Caco-2 (cell line): ENCODE measurements around the gene CTIF. TPM values are rescaled to one million over a fixed set of nuclear protein-coding genes. Genes with fewer than 3 reads are reported as not detected.

Experiments used
- BruUV-seq: library from RNA; stranded (reverse); fragments of 400-500 nt; replicated peaks from 2 replicates; lab custom pipeline; 2021; lab: Mats Ljungman, UMichigan
- CTCF ChIA-PET: fragments of 300-600 bp; sonication (Branson Sonifier 250); formaldehyde crosslinking; loops from one replicate; lab custom pipeline; 2022; ENCODE audit warnings: antibody characterized with exemption; lab: Charles Lee
- POLR2A ChIA-PET: fragments of 300-600 bp; sonication (Branson Sonifier 250); formaldehyde crosslinking; loops from one replicate; lab custom pipeline; 2022; ENCODE audit warnings: antibody characterized with exemption; lab: Charles Lee
- DNase-seq, 2 experiments: peaks; one replicate each; pipeline versions ENCODE4 v3.0.0 to v3.0.0-alpha.2; 2020 to 2022
- H3K27me3 ChIP-seq: replicated peaks from 2 replicates; pipeline ENCODE4 v1.6.0; 2011; ENCODE audit warnings: low read length; ENCODE audit not compliant: control insufficient read depth, insufficient read depth
- H3K36me3 ChIP-seq: 2 replicates; pipeline ENCODE4 v1.5.1; 2011; ENCODE audit warnings: low read length; ENCODE audit not compliant: control insufficient read depth, insufficient read depth
- H3K4me1 ChIP-seq: fragments of 250-450 bp; sonication (Bioruptor Pico); 2 replicates; pipeline ENCODE4 v1.5.1; 2020; ENCODE audit warnings: mild to moderate bottlenecking
- H3K4me3 ChIP-seq: 2 replicates; pipeline ENCODE4 v1.5.1; 2011; ENCODE audit warnings: low read depth, mild to moderate bottlenecking, control low read depth, low read length
- H3K9me3 ChIP-seq: fragments of 250-450 bp; sonication (Bioruptor Pico); 2 replicates; pipeline ENCODE4 v1.5.1; 2020; ENCODE audit warnings: mild to moderate bottlenecking, moderate library complexity
- H3K27ac Mint-ChIP-seq: one replicate; pipeline ENCODE4 v1.8.0; 2022; ENCODE audit warnings: mixed read lengths; ENCODE audit not compliant: unreplicated experiment
- H3K27me3 Mint-ChIP-seq: one replicate; pipeline ENCODE4 v1.8.0; 2022; ENCODE audit warnings: mixed read lengths; ENCODE audit not compliant: insufficient read depth, unreplicated experiment
- H3K36me3 Mint-ChIP-seq: one replicate; pipeline ENCODE4 v1.8.0; 2022; ENCODE audit warnings: mild to moderate bottlenecking, mixed read lengths; ENCODE audit not compliant: insufficient read depth, unreplicated experiment
- H3K4me1 Mint-ChIP-seq: one replicate; pipeline ENCODE4 v1.8.0; 2022; ENCODE audit warnings: low read depth, mixed read lengths; ENCODE audit not compliant: unreplicated experiment
- H3K4me3 Mint-ChIP-seq: one replicate; pipeline ENCODE4 v1.8.0; 2022; ENCODE audit warnings: mild to moderate bottlenecking, moderate library complexity, mixed read lengths; ENCODE audit not compliant: unreplicated experiment
- H3K9me3 Mint-ChIP-seq: one replicate; pipeline ENCODE4 v1.8.0; 2022; ENCODE audit warnings: mixed read lengths; ENCODE audit not compliant: unreplicated experiment
- intact Hi-C: fragments of 100-400 bp; cut with micrococcal nuclease; formaldehyde crosslinking; loops from one replicate; pipeline ENCODE4 v1.10.0; 2022; ENCODE audit not compliant: unreplicated experiment
- total RNA-seq: library from RNA; stranded (reverse); gene quantifications from 2 replicates; pipeline ENCODE4 v1.2.3, GENCODE V29; 2022
- TF ChIP-seq, protein P1 (sequence below), 2 experiments: fragments of 200-600 bp in 1 of 2; IDR thresholded peaks; 1 replicate in 1 of 2; 2 replicates in 1 of 2; pipeline versions ENCODE4 v1.5.1 to v1.8.0; 2011 to 2022; ENCODE audit warnings: antibody characterized with exemption in 1 of 2, control low read depth in 1 of 2, inconsistent platforms in 1 of 2, low read depth in 1 of 2, low read length in 1 of 2, mild to moderate bottlenecking in 1 of 2, moderate library complexity in 1 of 2; ENCODE audit not compliant: insufficient read depth in 1 of 2, severe bottlenecking in 1 of 2, unreplicated experiment in 1 of 2

The CTIF gene
- total RNA-seq, 1 experiment from 2014 or later, result 19.9 TPM

DNA sequence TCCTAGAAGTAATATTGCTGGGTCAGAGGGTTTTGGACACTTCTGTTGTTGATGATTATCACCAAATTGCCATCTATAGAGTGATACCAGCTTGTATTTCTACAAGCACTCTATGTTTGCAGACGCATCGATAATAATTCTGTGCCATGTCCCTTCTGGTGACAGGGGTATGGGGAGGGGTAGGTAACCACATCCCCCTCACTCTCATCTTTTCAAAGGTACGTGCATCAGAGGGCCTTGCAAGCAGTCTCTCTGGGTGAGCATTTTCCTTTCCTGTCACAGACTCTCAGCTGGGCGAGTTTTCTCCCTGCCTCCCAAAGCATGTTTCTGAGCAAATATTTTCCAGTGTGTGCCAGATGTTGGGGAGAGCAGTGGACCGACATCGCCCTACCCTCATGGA lies 314.0 kb downstream of the CTIF start:
- Histone ChIP-seq H3K27me3 (no peaks in the 10 kb centered on the region), H3K36me3 (no peaks in the 10 kb centered on the region), H3K4me3 (no peak overlapping the region), H3K9me3 (no peaks in the 10 kb centered on the region), H3K4me1 (no peaks in the 10 kb centered on the region)
- Mint-ChIP-seq H3K27ac (no peak overlapping the region), H3K36me3 (peaks cover 7% of the 10 kb centered on the region), H3K27me3 (no peaks in the 10 kb centered on the region), H3K4me3 (no peak overlapping the region), H3K4me1 (no peaks in the 10 kb centered on the region), H3K9me3 (no peaks in the 10 kb centered on the region)
- no peak for DNase-seq
- intact Hi-C loops, result no loop called here
- POLR2A ChIA-PET, result no interaction called here
- TF ChIP-seq, protein P1, sequence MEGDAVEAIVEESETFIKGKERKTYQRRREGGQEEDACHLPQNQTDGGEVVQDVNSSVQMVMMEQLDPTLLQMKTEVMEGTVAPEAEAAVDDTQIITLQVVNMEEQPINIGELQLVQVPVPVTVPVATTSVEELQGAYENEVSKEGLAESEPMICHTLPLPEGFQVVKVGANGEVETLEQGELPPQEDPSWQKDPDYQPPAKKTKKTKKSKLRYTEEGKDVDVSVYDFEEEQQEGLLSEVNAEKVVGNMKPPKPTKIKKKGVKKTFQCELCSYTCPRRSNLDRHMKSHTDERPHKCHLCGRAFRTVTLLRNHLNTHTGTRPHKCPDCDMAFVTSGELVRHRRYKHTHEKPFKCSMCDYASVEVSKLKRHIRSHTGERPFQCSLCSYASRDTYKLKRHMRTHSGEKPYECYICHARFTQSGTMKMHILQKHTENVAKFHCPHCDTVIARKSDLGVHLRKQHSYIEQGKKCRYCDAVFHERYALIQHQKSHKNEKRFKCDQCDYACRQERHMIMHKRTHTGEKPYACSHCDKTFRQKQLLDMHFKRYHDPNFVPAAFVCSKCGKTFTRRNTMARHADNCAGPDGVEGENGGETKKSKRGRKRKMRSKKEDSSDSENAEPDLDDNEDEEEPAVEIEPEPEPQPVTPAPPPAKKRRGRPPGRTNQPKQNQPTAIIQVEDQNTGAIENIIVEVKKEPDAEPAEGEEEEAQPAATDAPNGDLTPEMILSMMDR (IDR thresholded peaks at IDR 0.05; ENCODE audit: insufficient read depth in 1 of 2, low read depth in 1 of 2, low read length in 1 of 2, severe bottlenecking in 1 of 2, unreplicated experiment in 1 of 2), result no peak
- CTCF ChIA-PET, result no interaction called here
- no TSS peak for BruUV-seq

DNA sequence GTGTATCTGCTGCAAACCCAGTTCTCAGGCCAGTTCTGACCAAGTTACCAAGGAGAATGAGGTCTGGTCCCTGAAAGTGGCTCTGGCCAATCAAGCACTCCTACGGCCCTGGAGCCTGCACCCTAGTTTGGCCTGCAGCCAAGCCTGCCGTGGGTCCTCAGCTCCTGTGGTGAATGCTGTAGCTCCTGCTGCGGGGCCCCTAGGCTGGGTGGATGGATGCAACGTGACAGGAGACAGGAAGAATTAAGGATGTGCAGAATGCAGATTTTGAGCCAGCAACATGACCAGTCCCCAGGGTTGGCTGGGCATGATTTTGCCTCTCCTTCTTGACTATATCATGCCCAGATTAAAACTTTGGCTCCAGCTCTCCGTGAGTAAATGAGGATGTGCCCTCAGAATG lies 314.8 kb downstream of the CTIF start:
- no peak overlapping the region for H3K4me3 Mint-ChIP-seq
- no peaks in the 10 kb centered on the region for H3K4me1 Mint-ChIP-seq

DNA sequence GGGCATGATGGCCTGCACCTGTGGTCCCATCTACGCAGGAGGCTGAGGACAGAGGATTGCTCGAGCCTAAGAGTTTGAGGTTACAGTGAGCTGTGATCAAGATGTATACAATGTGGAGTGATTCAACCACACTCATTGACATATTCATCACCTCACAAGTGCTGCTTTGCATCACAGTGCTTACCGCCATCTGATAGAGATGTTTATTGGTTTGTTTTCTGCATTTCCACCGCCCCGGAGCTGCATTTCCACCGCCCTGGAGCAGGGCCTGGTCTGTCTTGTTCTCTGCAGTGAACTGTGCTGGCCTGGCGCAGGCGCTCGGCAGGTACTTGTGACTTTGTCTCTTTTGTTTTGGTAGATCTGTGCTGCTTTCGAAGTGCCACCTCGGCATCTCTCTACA lies 315.9 kb downstream of the CTIF start:
- Mint-ChIP-seq H3K9me3 (no peaks in the 10 kb centered on the region), H3K27me3 (no peaks in the 10 kb centered on the region), H3K27ac (no peak overlapping the region), H3K36me3 (peaks cover 14% of the 10 kb centered on the region), H3K4me3 (no peak overlapping the region), H3K4me1 (no peaks in the 10 kb centered on the region)
- ChIA-PET CTCF (no interaction called here), POLR2A (no interaction called here)
- DNase-seq, result no peak
- no TSS peak for BruUV-seq
- H3K36me3 ChIP-seq, result no peaks in the 10 kb centered on the region
- H3K4me3 ChIP-seq, result no peak overlapping the region
- no peaks in the 10 kb centered on the region for H3K27me3 ChIP-seq
- no peaks in the 10 kb centered on the region for H3K4me1 ChIP-seq
- intact Hi-C loops, result no loop called here
- no peaks in the 10 kb centered on the region for H3K9me3 ChIP-seq
- TF ChIP-seq, protein P1 (IDR thresholded peaks at IDR 0.05; ENCODE audit: insufficient read depth in 1 of 2, low read depth in 1 of 2, low read length in 1 of 2, severe bottlenecking in 1 of 2, unreplicated experiment in 1 of 2), result no peak

More for the DNA sequence above, 314.8 kb downstream of the CTIF start:
- Mint-ChIP-seq H3K9me3 (no peaks in the 10 kb centered on the region), H3K27ac (no peak overlapping the region), H3K36me3 (peaks cover 14% of the 10 kb centered on the region), H3K27me3 (no peaks in the 10 kb centered on the region)
- intact Hi-C loops, result no loop called here
- TF ChIP-seq, protein P1 (IDR thresholded peaks at IDR 0.05; ENCODE audit: insufficient read depth in 1 of 2, low read depth in 1 of 2, low read length in 1 of 2, severe bottlenecking in 1 of 2, unreplicated experiment in 1 of 2), result no peak
- ChIA-PET POLR2A (no interaction called here), CTCF (no interaction called here)
- no peak overlapping the region for H3K4me3 ChIP-seq
- no peak for DNase-seq
- BruUV-seq, result no TSS peak
- no peaks in the 10 kb centered on the region for H3K27me3 ChIP-seq
- H3K36me3 ChIP-seq, result no peaks in the 10 kb centered on the region
- H3K4me1 ChIP-seq, result no peaks in the 10 kb centered on the region
- H3K9me3 ChIP-seq, result no peaks in the 10 kb centered on the region
